ENCODE results near the gene MALL. TPM values are rescaled to one million over a fixed set of nuclear protein-coding genes. Genes with fewer than 3 reads are reported as not detected.
"Not testable (repeated sequence)": the region's sequence is repeated elsewhere in the genome, so short reads cannot be mapped to it uniquely, and the experiment has no call there.

MALL gene
- total RNA-seq, 1 donor from 2014 or later, result not detected

DNA sequence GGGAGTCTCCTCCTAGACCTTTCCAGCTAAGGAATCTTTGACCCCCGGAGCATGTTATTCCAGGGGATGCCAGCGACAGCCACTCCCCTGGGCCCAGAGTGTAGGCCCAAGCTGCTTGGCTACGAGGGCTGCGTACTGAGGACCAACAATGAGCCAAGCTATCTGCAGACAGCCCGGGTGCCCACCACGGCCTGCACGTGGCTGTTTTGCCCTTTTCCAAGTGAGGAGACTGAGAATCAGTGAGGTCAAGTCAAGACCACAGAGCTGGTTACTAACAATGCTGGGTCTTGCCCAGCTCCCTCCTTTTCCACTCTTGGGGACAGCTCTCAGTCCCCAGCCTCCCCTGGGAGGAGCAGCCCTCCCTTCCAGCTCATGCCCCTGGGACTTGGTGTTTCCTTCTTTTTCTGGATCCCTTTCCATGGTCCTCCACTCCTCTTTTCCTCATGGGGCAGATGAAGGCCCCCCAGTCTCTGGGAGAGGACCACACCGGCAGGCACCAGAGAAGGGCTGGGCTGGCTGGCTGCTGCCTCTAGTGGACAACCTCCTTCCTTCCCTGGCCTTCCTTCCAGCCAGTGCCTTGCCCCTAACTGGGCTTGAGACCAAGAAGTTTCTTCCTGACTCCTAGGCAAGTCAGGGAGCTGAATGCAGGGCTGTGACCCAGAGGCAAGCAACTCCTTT, 550 bp upstream of the MALL start:
- intact Hi-C loops (cut with micrococcal nuclease), result no loop called here
- no peak overlapping the region for H3K4me3 Mint-ChIP-seq
- TF ChIP-seq, protein P1, sequence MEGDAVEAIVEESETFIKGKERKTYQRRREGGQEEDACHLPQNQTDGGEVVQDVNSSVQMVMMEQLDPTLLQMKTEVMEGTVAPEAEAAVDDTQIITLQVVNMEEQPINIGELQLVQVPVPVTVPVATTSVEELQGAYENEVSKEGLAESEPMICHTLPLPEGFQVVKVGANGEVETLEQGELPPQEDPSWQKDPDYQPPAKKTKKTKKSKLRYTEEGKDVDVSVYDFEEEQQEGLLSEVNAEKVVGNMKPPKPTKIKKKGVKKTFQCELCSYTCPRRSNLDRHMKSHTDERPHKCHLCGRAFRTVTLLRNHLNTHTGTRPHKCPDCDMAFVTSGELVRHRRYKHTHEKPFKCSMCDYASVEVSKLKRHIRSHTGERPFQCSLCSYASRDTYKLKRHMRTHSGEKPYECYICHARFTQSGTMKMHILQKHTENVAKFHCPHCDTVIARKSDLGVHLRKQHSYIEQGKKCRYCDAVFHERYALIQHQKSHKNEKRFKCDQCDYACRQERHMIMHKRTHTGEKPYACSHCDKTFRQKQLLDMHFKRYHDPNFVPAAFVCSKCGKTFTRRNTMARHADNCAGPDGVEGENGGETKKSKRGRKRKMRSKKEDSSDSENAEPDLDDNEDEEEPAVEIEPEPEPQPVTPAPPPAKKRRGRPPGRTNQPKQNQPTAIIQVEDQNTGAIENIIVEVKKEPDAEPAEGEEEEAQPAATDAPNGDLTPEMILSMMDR (IDR thresholded peaks at IDR 0.05), result no peak
- no peaks in the 10 kb centered on the region for H3K9me3 Mint-ChIP-seq
- no peak for ATAC-seq (ENCODE audit: low read depth)
- peaks cover 44% of the 10 kb centered on the region for H3K27me3 Mint-ChIP-seq
- H3K27ac Mint-ChIP-seq, result no peak overlapping the region
- H3K4me1 Mint-ChIP-seq, result no peaks in the 10 kb centered on the region
- CTCF ChIA-PET, result no interaction called here
- H3K36me3 Mint-ChIP-seq (ENCODE audit: low read depth), result no peaks in the 10 kb centered on the region
- no peak for DNase-seq
- POLR2A ChIA-PET, result no interaction called here

DNA sequence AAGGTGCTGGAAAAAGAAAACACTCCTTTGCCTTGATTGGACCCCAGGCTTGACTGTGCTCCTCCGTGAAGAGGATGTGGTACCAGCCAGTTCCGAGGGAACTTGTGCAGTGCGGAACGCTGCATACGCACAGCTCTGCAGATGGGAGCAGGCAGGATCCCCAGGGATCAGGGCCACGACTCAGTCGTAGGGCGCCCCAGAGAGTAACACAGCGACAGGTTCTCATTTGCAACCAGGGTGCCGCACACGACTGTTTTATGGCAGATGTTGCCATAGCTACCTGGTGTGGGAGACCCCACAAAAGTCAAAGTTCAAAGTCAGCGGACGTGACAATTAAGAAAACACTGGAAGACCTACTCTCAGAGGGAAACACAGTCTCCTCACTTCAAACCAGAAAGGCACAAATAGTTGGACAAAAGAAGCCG, 779 bp downstream of the MALL start:
- CTCF ChIA-PET, result no interaction called here
- DNase-seq (no peak), ATAC-seq (ENCODE audit: low read depth) (no peak)
- H3K27ac Mint-ChIP-seq, result no peak overlapping the region
- no peaks in the 10 kb centered on the region for H3K9me3 Mint-ChIP-seq
- intact Hi-C loops (cut with micrococcal nuclease), result no loop called here
- H3K4me1 Mint-ChIP-seq, result no peaks in the 10 kb centered on the region
- no peaks in the 10 kb centered on the region for H3K36me3 Mint-ChIP-seq (ENCODE audit: low read depth)
- POLR2A ChIA-PET, result no interaction called here
- H3K27me3 Mint-ChIP-seq, result peaks cover 39% of the 10 kb centered on the region
- TF ChIP-seq, protein P1 (IDR thresholded peaks at IDR 0.05), result no peak
- no peak overlapping the region for H3K4me3 Mint-ChIP-seq

DNA sequence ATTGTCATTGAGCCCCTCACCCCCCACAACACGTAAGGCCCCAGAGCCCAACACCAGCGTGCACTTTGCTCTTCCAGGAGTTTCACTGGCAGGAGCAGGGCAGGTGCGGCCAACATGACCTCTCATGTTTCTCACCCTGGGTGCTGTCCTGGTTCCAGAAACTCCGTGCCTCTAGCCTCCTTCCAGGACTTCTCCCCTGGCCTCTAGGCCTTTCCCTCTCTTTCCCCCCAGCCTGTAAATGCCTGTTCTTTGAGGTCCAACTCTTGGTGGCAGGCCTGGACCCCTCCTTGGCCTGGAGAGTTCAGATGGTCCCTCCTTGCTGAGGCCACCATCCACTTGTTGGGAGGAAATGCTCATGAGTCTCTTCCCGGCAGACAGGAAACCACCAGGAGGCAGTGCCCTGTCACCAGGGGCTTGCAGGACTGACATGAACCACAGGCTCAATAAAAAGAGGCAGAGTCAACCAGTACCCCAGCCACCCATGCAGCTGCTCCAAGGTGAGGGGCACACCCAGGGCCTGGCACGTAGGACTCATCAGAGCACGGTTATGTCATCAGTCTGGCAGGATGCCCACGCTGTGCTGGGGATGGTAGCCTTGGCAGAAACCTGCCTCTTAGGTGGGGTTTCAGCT, 1.5 kb downstream of the MALL start:
- H3K27me3 Mint-ChIP-seq, result peaks cover 39% of the 10 kb centered on the region
- TF ChIP-seq, protein P1 (IDR thresholded peaks at IDR 0.05), result no peak
- no peaks in the 10 kb centered on the region for H3K36me3 Mint-ChIP-seq (ENCODE audit: low read depth)
- no peak for ATAC-seq (ENCODE audit: low read depth)
- no peaks in the 10 kb centered on the region for H3K4me1 Mint-ChIP-seq
- DNase-seq, result no peak
- no peaks in the 10 kb centered on the region for H3K9me3 Mint-ChIP-seq
- no peak overlapping the region for H3K4me3 Mint-ChIP-seq
- H3K27ac Mint-ChIP-seq, result no peak overlapping the region
- intact Hi-C loops (cut with micrococcal nuclease), result no loop called here
- POLR2A ChIA-PET, result no interaction called here
- CTCF ChIA-PET, result no interaction called here

DNA sequence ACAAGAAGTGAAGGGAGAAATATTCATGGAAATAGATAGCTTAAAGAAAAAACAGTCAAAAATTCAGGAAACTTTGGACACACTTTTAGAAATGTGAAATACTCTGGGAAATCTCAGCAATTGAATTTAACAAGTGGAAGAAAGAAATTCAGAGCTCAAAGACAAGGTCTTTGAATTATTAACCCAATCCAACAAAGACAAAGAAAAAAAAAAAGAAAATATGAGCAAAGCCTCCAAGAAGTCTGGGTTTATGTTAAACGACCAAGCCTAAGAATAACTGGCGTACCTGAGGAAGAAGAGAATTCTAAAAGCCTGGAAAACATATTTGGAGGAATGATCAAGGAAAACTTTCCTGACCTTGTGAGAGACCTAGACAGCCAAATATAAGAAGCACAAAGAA, 7.3 kb downstream of the MALL start:
- H3K36me3 Mint-ChIP-seq (ENCODE audit: low read depth); CTCF ChIA-PET; POLR2A ChIA-PET; ATAC-seq (ENCODE audit: low read depth); DNase-seq; H3K4me3 Mint-ChIP-seq; intact Hi-C loops (cut with micrococcal nuclease); H3K9me3 Mint-ChIP-seq; H3K27ac Mint-ChIP-seq; H3K4me1 Mint-ChIP-seq: not testable (repeated sequence)
- peaks cover 41% of the 10 kb centered on the region for H3K27me3 Mint-ChIP-seq

DNA sequence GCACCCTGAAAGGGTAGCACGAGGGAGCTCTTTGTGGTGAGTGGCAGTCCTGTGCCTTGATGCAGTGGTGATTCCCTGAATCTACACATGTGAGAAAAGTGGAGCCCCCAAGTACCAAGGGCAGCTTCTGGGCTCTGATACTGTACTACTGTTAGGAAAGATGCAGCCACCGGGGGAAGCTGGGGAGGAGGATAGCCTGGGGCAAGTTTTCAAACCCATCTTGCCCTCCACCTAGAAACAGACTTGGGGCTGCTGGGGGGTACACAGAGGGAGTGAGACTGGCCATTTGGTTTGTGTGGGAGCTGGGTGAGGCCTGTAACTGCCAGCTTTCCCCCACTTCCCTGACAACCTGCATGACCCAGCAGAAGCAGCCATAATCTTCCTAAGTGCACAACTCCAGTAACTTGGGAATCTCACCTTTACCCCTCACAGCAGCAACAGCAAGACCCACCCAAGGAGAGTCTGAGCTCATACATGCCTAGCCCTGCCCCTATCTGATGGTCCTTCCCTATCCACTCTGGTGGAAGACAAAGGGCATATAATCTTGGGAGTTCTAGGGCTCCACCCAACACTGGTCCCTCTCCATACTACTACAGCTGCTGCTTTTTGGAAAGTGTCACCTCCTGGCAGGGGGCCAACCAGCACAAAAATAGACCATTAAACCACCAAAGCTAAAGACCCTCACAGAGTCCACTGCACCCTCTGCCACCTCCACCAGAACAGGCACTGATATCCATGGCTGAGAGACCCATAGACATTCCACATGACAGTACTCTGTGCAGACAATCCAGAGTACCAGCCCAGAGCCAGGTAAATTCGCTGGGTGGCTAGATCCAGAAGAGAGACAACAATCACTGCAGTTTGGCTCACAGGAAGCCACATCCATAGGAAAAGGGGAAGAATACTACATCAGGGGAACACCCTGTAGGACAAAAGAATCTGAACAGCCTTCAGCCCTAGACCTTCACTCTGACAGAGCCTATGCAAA, 8.2 kb downstream of the MALL start:
- intact Hi-C loops (cut with micrococcal nuclease), result no loop called here

More for the DNA sequence above, 8.2 kb downstream of the MALL start:
- Mint-ChIP-seq H3K4me1 (no peaks in the 10 kb centered on the region), H3K9me3 (peaks cover 2% of the 10 kb centered on the region), H3K27me3 (peaks cover 45% of the 10 kb centered on the region), H3K27ac (no peak overlapping the region), H3K4me3 (no peak overlapping the region), H3K36me3 (ENCODE audit: low read depth) (no peaks in the 10 kb centered on the region)
- ATAC-seq (ENCODE audit: low read depth) (no peak), DNase-seq (no peak)
- ChIA-PET POLR2A (no interaction called here), CTCF (no interaction called here)
- TF ChIP-seq, protein P1 (IDR thresholded peaks at IDR 0.05), result no peak

Measured in activated B cell treated with CpG ODN at 0.5 μM for 24 hours (primary cell).